DMS53 treated with DMSO at 0.1 percent for 48 hours (cell line): ENCODE results near the gene SNX4.

Experiments
- DNase-seq: peaks from one replicate; lab custom pipeline; 2025; ENCODE audit not compliant: unreplicated experiment; lab: John Stamatoyannopoulos, UW

SNX4 gene

GRCh38 chr3:125462722-125463299 lies 57.2 kb downstream of the SNX4 start:
- DNase-seq, result no peak

GRCh38 chr3:125461896-125462295 lies 58.1 kb downstream of the SNX4 start:
- DNase-seq, result no peak

GRCh38 chr3:125460233-125460632 lies 59.8 kb downstream of the SNX4 start:
- no peak for DNase-seq

GRCh38 chr3:125443923-125444322 lies 76.1 kb downstream of the SNX4 start:
- DNase-seq, result no peak

GRCh38 chr3:125442506-125442905 lies 77.5 kb downstream of the SNX4 start:
- no peak for DNase-seq

GRCh38 chr3:125440970-125441369 lies 79.0 kb downstream of the SNX4 start:
- DNase-seq, result no peak

- no peak for DNase-seq
Measured at GRCh38 chr3:125440559-125440955, 79.4 kb downstream of the SNX4 start.

GRCh38 chr3:125437631-125438435 lies 82.2 kb downstream of the SNX4 start:
- no peak for DNase-seq

- no peak for DNase-seq
Measured at GRCh38 chr3:125436921-125437320, 83.1 kb downstream of the SNX4 start.

- no peak for DNase-seq
Measured at GRCh38 chr3:125435231-125435630, 84.8 kb downstream of the SNX4 start.

- DNase-seq, result no peak
Measured at GRCh38 chr3:125434582-125435011, 85.4 kb downstream of the SNX4 start.

GRCh38 chr3:125433611-125434041 lies 86.4 kb downstream of the SNX4 start:
- no peak for DNase-seq

GRCh38 chr3:125433091-125433534 lies 86.9 kb downstream of the SNX4 start:
- DNase-seq, result no peak

- no peak for DNase-seq
Measured at GRCh38 chr3:125431912-125432790, 87.9 kb downstream of the SNX4 start.

- no peak for DNase-seq
Measured at GRCh38 chr3:125431391-125431790, 88.6 kb downstream of the SNX4 start.

- DNase-seq, result no peak
Measured at GRCh38 chr3:125428216-125428830, 91.7 kb downstream of the SNX4 start.

- DNase-seq, result no peak
Measured at GRCh38 chr3:125418306-125418705, 101.7 kb downstream of the SNX4 start.

- DNase-seq, result no peak
Measured at GRCh38 chr3:125416235-125416634, 103.8 kb downstream of the SNX4 start.

- no peak for DNase-seq
Measured at GRCh38 chr3:125414669-125415068, 105.3 kb downstream of the SNX4 start.

- no peak for DNase-seq
Measured at GRCh38 chr3:125410922-125411321, 109.1 kb downstream of the SNX4 start.

GRCh38 chr3:125406070-125406469 lies 113.9 kb downstream of the SNX4 start:
- DNase-seq, result no peak
